ENCODE data around the gene FAM118B.
A peak's percentile ranks its signal among the peaks of the same experiment; 100 is the strongest.
"Not testable (repeated sequence)": the region's sequence is repeated elsewhere in the genome, so short reads cannot be mapped to it uniquely, and the experiment has no call there.

The FAM118B gene

DNA sequence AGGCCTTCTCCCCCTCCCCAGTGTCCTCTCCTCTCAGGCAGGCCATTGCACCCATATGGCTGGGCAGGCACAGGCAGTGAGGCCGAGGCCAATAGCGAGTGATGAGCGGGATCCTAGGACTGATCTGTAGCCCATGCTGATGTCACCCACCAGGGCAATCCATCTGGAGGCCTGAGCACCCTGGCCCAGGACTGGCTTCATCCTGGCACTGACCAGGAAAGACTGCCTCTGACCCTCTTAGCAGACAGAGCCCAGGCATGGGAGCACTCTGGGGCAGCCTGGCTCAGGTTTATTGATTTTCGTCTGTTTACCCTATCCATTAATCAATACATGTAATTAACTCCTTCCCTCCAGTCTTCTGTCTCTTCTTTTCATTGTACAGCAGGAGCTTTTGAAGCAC lies 66.2 kb downstream of the FAM118B start:
- no peak for DNase-seq

DNA sequence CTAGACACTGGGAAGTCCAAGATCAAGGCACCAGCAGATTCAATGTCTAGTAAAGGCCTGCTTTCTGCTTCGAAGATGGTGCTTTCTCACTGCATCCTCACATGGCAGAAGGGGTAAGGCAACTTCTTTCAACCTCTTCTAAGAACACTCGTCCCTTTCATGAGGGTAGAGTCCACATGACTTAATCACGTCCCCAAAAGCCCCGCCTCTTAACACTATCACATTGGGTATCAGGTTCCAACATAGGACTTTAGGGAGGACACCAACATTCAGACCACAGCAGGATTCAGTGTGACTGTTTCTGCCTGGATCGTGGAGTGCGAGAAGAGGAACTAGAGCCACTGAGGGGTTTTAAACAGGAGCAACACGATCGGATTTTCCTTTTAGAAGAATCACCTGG lies 67.6 kb downstream of the FAM118B start:
- no peak for DNase-seq

DNA sequence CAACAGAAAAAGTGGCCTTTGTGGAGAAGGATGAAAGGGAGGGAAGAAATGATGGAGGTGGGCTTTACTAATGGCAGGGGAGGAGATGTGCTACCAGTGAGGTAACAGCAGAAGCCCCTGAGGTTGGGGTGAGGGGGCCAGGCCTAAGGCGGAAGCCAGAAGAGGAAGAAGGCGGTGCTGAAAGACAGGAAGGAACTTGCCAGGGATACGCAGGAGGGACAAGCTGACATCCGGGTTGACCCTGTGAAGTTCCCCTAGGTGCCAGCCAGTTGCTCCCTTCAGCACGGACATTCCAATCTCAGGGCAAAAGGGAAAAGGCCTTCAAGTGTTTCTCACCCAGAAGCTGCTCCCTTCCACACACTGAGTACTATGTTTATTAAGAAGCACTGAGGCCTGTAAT lies 69.0 kb downstream of the FAM118B start:
- DNase-seq: no peak

DNA sequence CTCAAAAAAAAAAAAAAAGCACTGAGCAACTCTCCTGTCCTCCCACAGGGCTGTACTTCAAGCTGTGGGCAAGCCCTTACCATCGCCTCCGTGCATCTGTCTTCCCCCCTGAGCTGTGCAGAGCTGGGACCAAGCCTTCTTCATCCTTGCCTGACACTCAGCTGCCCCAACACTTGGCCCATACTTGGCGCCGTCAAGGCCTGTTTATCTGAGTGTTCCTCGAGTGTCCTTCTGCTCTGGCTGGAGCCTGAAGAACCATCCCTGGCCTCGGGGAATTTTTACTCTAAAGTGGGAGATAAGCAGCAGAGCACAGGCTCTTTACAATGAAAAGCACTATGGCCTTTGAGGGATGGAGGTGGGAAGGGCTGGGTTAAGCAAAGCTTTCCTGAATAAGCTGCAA lies 69.7 kb downstream of the FAM118B start:
- DNase-seq: no peak

DNA sequence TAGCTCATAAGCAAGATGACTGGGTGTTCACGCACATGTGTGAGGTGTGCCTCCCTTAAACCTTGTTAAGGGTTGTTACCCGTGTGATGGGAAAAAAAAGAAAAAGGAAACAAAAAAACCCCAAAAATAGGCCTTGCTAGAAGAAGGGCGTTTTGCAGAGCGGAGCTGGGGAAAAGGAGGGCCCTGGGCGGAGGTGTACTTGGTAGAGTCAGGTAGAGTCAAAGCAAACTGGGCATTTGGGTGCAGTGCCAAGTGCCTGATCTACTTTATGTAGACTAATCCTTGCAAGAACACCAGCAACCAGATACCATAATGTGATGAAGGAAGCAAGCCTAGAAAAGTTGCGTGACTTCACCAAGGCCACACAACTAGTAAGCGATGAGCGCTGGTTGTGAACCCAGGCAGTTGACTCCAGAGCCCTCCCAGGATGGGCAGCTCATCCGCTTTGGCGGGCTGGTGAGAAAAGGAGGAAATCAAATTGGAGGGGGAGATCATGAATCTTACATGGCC lies 70.1 kb downstream of the FAM118B start:
- no peak for DNase-seq

DNA sequence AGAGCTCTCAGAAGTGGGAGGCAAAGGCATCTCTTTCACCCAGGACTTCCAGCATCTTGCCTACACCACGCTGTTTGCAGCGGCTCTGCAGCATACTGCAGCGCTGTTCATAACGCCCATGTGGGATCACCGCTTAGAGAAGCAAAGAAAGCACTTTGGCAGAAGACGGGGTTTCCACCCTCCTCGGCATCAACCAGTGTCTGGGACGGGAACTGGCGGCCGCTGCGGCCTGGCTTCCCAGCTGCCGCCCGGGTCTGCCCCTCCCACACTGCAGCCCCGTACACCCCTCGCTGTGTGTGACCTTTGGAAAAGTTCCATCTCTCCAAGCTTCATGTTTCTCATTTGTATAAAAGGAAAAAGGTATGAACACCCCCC lies 70.8 kb downstream of the FAM118B start:
- DNase-seq: peak; percentile 17 to 40

DNA sequence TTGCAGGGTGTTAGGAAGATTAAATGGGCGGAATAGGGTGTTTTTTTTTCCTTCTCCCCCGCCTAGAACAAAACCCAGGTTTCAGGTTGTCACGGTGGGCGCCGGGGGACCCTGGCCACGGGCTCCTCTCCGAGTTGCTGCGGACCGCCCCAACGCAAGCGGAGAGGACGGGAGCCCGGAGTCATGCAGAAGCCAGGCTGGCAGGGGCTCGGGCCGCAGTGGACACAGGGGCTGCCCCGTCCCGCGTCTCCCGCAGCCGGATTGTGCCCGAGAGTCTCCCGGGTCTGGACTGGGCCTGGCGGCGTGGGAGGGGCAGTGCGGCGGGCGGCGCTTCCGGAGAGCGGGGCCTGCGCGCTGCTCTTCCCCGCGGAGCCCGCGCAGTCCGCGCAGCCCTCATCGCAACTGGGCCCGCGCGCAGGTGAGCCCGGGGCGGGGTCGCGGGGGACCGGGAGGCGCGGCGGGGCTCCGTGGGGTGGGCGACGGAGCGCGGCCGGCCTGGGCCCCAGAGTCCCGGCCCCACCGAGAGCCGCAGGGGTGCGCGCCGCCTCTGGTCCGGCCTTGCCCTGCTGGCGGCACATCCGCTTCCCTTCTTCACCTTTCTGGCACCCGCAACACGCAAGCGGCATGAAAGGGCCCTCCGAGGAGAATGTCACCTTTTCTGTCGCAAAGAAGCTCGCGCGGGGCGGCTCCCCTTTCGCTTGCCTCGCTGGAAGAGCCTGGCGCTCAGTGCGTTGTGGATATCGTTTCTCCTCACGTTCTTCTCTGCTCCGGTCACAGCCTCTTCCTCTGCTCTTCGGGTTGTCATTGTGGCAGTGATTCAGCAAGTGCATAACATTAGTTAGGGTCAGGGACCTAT lies 71.4 kb downstream of the FAM118B start, which contains the start of gene TIRAP:
Gene TIRAP (plus strand): TSS at position 358 of the 856 bp plus-strand sequence. CDS start 7,802 bp downstream, outside the sequence.
- peak; percentile 44 to 70 for DNase-seq

DNA sequence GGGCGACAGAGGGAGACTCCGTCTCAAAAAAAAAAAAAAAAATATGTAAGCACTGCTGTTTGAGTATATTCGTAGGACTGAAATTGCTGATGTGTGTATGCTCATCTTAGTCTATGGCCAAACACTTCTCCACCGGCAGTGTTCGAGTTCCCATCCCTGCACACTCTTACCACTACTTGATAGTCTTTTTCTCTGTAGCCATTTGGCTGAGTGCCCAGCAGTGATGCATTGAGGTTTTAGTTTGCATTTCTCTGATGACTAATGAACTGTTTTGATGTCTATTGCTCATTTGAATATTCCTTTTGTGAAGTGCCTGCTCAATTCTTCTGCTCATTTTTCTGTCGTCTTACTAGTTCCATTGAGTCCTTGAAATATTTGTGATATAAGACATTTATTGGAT lies 73.2 kb downstream of the FAM118B start:
- DNase-seq: peak; percentile 73 to 82

DNA sequence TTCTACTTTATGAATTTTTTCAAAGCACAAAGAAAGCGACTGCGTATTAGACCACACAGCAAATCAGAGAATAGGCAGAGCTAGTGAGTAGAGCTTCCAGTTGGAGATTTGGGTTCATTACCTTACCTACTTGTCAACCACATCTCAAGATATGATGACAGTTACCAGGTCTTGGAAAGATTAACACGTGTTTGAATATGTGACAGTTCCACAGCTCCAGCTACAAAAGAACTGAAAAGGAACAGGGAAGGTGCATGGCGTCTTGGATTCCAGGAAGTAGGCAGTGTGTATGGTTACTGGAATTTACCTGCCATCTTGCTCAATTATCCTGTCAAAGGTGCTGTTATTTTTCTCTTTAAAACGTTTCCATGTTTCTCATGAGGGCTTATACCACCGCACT lies 76.7 kb downstream of the FAM118B start:
- DNase-seq: no peak

DNA sequence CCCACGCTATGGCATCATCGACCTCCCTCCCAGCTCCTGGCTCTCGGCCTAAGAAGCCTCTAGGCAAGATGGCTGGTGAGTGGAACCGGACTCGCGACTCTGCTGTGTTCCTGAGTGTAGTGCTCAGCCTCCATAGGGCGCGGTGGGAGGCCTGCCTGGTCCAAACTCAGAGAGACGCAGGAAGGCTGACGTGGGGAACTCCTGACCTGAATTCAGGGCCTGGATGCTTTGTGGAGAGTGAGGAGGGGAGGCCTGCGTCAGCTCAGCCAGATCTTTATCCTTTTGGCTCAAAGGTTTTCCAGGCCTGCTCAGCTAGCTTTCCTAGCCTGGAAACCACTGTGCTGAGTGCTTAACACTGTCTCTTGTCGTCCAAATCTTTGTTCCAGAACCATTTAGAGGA lies 79.3 kb downstream of the FAM118B start:
- no peak for DNase-seq

DNA sequence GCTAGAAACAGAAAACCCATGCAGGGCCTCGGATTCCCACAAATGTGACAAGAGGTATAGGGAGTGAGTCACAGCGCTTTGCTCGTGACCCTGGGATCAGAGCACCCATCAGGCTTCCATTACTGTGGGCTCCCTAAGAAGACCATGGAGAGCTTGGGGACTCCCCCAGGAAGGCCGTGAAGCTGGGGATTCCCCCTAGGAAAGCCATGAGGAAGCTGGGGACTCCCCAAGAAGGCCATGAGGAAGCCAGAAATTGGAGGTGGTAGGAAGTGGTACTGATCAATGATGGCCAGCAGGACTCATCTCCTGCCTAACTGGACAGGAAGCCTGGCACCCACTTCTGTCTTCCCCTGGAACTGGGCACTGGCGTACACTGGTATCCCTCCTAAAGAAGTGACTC lies 82.1 kb downstream of the FAM118B start:
- no peak for DNase-seq

DNA sequence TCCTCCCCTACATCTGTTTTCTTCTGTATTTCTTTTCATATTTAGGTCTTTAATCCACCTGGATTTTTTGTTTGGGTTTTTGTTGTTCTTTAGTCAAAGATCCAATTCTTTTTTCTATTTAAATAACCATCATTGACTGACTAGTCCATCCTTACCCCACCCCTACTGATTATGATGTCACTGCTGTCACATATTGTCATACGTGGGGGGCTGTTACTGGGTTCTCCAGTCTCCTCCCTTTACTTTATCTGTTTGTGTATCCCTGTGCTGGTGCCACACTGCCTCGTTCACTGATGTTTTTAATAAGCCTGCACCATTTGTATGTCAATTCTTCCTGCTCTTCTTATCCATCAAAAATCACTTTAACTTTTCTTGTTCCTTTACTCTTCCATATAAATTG lies 85.4 kb downstream of the FAM118B start:
- DNase-seq: no peak

DNA sequence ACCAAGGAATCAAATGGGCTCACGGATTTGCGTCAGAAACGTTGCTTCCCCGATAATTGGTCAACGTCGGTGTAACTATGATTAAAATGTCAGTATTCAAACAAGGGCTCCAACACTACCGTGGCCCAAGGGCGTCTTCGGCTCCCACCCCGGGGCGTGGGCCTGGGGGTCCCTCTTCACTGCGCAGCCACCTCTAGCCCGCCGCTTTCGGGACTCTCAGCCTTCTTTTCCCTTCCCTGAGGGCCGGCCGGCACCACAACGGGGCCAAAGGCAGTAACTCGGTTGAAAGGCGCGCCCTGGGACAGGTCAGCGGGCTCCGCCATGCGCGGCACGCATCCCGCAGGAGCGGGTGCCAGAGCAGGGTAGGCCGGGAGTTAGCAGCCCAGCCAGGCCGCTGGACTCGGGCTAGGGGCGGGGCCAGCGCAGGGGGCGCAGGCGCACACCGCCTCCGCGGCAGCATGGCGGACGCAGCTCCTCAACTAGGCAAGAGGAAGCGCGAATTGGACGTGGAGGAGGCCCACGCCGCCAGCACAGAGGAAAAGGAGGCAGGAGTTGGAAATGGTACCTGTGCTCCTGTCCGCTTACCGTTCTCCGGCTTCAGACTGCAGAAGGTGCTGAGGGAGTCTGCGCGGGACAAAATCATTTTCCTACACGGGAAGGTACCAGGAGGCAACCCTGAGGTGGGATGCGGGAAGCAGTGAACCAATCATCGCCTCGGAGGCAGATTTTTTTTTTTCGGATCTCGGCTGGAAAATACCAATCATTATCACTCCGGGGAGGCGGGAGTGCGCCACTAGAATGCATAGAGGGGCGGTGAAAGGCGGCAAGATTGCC lies 92.3 kb downstream of the FAM118B start, which contains the start of gene DCPS:
Gene DCPS (plus strand): TSS at position 438 of the 834 bp plus-strand sequence. CDS start 21 bp downstream, at position 459.
- DNase-seq: peak; percentile 86 to 89

DNA sequence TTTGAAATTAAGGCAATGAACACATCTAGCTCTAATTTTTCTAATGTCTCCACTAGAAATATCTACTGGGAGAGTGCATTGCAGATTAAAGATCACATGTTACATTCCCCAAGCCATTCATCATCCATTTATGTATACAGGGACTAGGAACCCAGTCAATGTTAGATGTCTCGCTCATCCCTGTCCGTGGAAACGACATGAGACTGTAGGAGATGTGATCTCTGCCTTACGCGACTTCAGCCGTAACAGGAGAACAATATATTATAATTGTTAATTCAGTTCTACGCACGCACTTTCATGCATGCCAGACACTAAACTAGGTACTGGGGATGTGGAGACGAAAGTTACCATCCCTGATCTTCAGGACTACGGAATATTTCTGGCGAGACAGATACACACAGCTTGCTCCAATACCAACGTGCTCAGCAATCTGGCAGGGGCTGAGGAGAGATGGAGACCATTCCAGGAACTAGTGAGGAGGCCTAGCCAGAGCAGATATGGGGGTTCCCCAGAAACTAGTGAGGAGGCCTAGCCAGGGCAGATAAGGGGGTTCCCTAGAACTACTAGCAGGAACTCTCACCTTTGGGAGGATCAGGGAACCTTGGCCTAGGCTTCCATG lies 93.0 kb downstream of the FAM118B start:
- DNase-seq: peak in 1 of 2 donors; percentile 36

DNA sequence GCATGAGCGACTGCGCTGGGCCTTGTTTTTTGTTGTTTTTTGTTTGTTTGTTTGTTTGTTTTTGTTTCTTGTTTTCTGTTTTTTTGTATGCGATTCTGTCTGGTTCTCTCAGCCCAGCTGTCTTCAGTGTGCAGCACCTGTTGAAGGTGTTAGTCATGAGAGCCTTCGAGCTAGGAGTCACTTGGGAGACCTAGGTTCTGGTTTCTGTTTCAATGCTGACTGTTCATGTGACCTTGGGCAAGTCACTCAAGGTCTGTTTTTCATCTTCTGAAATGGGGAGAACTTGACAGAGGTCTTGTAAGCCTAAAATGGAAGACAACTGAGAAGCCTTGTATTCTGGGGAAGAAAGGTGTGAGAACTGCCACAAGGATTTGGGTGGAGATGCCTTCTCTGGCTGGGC lies 94.1 kb downstream of the FAM118B start:
- peak in 1 of 2 donors; percentile 30 for DNase-seq

DNA sequence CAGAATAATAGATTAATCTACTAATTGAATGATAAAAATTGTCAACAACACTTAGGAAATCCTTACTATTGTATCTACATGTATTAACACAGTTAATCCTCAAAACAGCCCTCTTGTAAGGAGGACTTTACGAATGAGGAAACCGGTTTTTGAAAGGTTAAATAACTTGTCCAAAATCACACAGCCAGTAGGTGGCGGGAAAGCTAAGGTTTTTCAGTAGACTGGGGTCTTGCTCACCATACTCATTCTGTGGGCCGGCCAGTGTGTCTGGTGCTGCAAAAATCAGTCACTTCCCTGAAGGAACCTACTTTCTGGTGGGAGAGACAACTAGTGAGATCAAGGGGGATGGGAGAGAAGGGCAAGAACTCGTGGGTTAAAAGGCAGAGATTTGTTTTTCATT lies 96.1 kb downstream of the FAM118B start:
- DNase-seq: no peak

DNA sequence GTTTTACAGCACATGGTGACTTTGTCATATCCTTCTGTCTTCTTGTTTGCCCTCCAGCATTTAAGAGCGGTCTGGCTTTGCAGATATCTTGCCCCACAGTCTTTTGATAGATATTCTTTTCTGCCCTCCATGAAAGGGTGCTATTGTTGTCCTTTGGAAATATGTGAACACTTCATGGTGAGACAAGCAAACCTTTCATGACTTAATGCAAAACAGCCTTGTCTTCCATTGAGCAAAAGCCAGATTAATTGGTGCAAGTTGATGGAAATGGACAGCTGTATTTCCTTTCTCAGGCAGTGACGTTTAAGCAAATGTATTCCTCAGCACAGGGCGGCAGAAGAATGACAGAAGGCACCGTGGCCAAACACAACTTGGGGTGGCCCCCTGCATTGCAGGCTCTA lies 96.7 kb downstream of the FAM118B start:
- no peak for DNase-seq

DNA sequence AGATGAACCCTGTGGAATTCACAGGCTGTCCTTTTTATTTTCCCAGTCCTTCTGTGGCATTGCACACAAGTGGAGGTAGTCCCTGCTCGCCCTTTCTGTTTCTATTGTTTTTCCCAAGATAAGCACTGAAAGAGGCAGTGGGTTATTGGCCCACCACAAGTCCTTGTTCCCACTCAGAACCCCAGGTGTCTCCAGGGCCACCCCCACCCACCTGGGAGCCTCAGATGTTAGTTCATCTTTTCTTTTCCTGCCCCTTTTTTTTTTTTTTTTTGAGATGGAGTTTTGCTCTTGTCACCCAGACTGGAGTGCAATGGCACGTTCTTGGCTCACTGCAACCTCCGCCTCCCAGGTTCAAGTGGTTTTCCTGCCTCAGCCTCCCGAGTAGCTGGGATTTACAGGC lies 97.2 kb downstream of the FAM118B start:
- not testable (repeated sequence) for DNase-seq

DNA sequence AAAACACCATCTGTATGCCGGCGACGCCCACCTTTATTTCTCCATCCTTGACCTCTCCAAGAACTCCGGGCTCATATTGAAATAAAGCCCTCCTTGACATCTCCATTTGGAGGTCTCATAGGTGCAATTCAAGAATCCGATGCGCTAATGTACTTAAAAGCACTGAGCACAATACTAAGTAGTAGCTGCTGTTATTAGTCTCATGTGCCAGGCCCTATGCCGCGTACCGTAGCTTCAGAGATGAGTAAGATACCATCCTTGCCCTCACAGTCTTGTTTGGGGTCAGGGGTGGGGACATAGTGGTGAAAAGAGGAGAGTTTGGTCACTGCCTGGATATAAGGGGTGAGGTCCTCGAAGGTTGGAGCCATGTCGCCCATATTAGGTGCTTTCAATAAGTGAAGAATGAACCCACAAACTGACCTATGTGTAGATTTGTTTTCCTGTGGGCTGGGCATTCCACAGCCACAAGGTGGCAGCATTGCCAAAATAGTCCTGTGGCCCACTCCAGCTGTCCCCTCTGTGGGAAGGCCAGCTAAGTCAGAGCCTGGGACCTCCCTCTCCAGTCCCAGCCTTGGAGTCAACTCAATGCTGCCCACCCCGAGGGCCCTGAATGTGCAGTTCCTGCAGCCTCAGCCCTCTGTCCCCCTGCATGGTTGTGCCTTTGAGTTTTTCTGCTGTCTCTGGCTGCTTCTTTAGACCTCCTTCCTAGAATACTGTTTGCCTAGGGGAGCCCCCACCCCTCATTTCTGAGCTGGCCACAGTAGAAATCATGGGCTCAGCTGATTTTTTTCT lies 98.8 kb downstream of the FAM118B start:
- DNase-seq: peak; percentile 57 to 68

DNA sequence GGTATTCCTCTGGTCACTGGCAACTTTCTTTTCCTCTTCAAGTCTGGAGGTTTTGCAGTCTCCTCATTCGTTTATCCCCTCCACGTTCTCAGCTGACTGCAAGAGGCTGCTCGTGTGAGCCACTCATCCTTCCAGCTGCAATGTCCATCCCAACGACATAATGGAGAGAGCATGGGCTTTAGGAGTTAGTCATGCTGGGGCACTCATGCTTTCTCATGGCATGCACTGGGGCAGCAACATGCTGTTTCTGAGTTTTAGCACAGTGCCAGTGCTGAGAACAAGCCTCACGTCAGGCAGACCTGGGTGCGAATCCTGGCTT lies 99.4 kb downstream of the FAM118B start:
- DNase-seq: no peak

DNA sequence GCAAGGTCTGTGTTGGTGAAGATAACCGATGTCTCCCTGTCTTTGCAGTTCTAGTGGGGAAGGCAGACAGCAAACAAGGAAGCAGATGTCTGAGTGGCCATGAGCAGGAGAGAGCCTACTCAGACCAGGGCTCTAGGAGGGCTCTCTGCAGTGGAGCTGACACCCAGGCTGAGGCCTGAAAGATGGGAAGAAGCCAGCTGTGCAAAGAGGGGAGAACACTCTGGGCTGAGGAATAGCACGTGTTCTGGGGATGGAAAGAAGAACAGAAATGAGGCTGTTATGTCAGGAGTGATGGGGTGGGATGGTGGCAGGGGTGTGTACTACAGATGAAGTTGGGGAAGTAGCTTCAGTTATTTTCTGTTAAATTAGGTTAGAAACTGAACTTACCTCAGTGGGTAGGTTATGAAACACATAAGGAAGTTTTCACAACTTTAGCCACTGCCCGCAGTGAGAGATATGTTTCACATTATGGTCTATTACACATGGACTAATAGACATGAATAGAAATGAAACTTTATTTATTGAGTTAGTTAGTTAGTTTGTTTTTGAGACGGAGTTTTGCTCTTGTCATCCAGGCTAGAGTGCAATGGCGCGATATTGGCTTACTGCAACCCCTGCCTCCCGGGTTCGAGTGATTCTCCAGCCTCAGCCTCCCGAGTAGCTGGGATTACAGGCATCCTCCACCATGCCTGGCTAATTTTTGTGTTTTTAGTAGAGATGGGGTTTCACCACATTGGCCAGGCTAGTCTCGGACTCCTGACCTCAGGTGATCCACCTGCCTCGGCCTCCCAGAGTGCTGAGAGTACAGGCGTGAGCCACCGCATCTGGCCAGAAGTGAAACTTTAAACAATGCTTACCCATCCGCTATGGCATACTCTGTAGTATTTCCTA lies 100.1 kb downstream of the FAM118B start:
- peak in 1 of 2 donors; percentile 43 for DNase-seq
